Measurements from ENCODE around the gene FBXW12. TPM values are rescaled to one million over a fixed set of nuclear protein-coding genes. Genes with fewer than 3 reads are reported as not detected.

FBXW12 gene
- total and polyA plus RNA-seq, 2 of the 8 experiments (the other 6 are each of a cell fraction or from before 2014, with no cell fraction given), result 0.35 to 0.85 TPM

DNA sequence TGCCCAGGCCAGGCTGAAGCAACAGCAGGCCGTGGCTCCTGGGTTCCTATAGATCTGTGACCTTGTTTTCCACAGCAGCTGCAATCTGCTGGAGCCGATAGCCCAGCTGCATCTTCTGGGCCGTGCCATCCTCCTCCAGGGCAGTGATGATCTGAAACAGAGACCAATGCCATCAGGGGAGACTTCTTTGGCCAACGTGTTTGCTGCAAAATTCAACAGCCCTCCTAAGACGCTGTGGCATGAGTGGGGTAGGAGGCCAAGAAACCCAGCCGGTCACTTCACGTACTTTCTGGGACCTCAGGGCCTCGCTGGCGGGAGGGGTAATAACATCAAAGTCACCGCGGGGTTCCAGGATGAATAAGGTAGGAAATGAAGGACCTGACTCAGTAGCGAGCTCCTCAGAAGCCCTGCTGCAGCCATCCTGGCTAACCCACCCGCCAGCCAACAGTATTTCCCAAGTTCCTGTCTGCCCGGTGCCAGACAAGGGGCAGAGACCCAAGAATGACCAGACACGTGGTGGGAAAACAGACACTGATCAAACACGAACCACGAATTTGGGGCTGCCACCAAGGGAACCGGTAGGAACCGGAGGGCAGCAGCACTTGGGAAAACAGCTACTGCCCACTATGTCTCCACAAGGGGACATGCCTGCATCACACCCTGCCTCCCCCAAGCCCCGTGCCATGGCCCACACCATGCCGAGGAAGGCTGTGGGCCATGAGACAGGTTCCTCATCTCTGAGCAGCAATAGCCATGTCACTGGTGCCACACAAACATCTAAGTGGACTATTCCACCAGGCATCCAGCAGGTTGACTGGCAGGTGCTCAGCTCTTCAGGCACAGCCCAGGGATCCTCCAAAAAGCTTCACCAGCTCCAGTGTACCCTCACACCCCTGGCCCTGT is 32.7 kb downstream of the FBXW12 start:
- Histone ChIP-seq H3K14ac (ENCODE audit: insufficient read length) (no peak overlapping the region), H3K79me1 (ENCODE audit: low read depth, low read length) (no peaks in the 10 kb centered on the region), H2AK5ac (ENCODE audit: low read depth, low read length) (no peak overlapping the region), H2BK15ac (ENCODE audit: low read length) (no peak overlapping the region), H3K9ac (replicated peaks in 1 of 4; ENCODE audit: extremely low read depth in 1 of 4, low read depth in 3 of 4, low read length in 3 of 4) (no peak overlapping the region), H3K27me3 (replicated peaks in 1 of 4; ENCODE audit: control insufficient read depth in 3 of 4, extremely low read depth in 1 of 4, insufficient read depth in 3 of 4, low read length in 3 of 4) (no peaks in the 10 kb centered on the region), H3K27ac (ENCODE audit: low read depth, low read length) (no peak overlapping the region), H3K23ac (ENCODE audit: insufficient read length) (no peak overlapping the region), H3K23me2 (ENCODE audit: low read depth, low read length) (no peaks in the 10 kb centered on the region), H2BK120ac (replicated peaks; ENCODE audit: low read depth, low read length) (no peak overlapping the region), H3K79me2 (ENCODE audit: control insufficient read depth in 1 of 2, insufficient read depth in 2 of 2, low read length in 2 of 2) (no peaks in the 10 kb centered on the region), H2AFZ (ENCODE audit: low read length) (no peak overlapping the region), H3K56ac (replicated peaks; ENCODE audit: insufficient read length, low read depth, low read length) (no peak overlapping the region), H3K9me3 (ENCODE audit: insufficient read depth in 2 of 2, low read depth in 1 of 2, low read length in 1 of 2) (no peaks in the 10 kb centered on the region), H2BK5ac (ENCODE audit: low read depth, low read length) (no peak overlapping the region), H3K4me1 (replicated peaks in 1 of 4; ENCODE audit: control insufficient read depth in 3 of 4, insufficient read depth in 4 of 4, low read length in 3 of 4) (no peaks in the 10 kb centered on the region), H2BK12ac (ENCODE audit: low read depth, low read length) (no peak overlapping the region), H3K18ac (ENCODE audit: extremely low read depth, low read length) (no peak overlapping the region), H4K5ac (ENCODE audit: insufficient read length, low read depth, low read length) (no peak overlapping the region), H4K20me1 (replicated peaks in 1 of 2; ENCODE audit: control insufficient read depth in 1 of 2, insufficient read depth in 2 of 2, low read length in 2 of 2) (peaks cover 5 to 20% of the 10 kb centered on the region in 2 experiments), H3K4me3 (ENCODE audit: extremely low read depth in 1 of 4, insufficient read depth in 2 of 4, low read depth in 3 of 4, low read length in 4 of 4) (no peak overlapping the region), H3K4me2 (ENCODE audit: insufficient read depth in 1 of 2, low read depth in 2 of 2, low read length in 2 of 2) (no peak overlapping the region), H3K36me3 (ENCODE audit: control insufficient read depth in 2 of 4, insufficient read depth in 4 of 4, low read length in 3 of 4) (peaks cover 31 to 60% (median 54%) of the 10 kb centered on the region in 4 experiments), H4K8ac (ENCODE audit: extremely low read depth, insufficient read depth, low read length) (no peak overlapping the region; the same call in 1 of the 2 replicates), H2BK20ac (ENCODE audit: low read length) (no peak overlapping the region), H3K4ac (replicated peaks; ENCODE audit: insufficient read length, low read depth, low read length) (no peak overlapping the region), H4K91ac (replicated peaks; ENCODE audit: insufficient read length, low read length) (no peak overlapping the region)
- DNase-seq (ENCODE audit: low read depth in 1 of 2, low spot score in 2 of 2) (no peak), FAIRE-seq (no peak)
- CTCF ChIA-PET (ENCODE audit: partially characterized antibody), result interaction anchor here (1.0 to 9.2 kb wide), 5 partner anchors 17 to 213 kb away, joined by 3 to 220 read pairs (median 8); no protein-coding TSS in a partner anchor
- 92% methylated on average over 19 of the region's 21 CpGs; no CpG with 5 or more reads in 1 of the 2 experiments for WGBS, 2 experiments (ENCODE audit: extremely low coverage in 1 of 2, insufficient coverage in 1 of 2, insufficient read length in 1 of 2, insufficient replicate concordance in 2 of 2, low coverage in 1 of 2, low lambda C conversion rate in 2 of 2, missing lambda C conversion rate in 1 of 2)
- POLR2A ChIA-PET (ENCODE audit: partially characterized antibody), result interaction anchor here (0.5 to 20.2 kb wide), 3 partner anchors 18 to 81 kb away, joined by 3 to 650 read pairs (median 4); partner anchors contain the start of gene PLXNB1
- TF ChIP-seq JUND (IDR thresholded peaks at IDR 0.05; ENCODE audit: low read length), result no peak
- no peak for TF ChIP-seq SAP30 (IDR thresholded peaks at IDR 0.05; ENCODE audit: insufficient read depth, insufficient replicate concordance, low read length)
- no peak for TF ChIP-seq TBP (IDR thresholded peaks at IDR 0.05; ENCODE audit: low read depth, low read length)
- TF ChIP-seq HDAC2 (IDR thresholded peaks at IDR 0.05; ENCODE audit: borderline replicate concordance in 1 of 2, low read depth in 2 of 2, low read length in 2 of 2), result no peak

Data from H1 (cell line).